NCI-H446 (cell line): ENCODE results near the gene F11R.
"Not testable (repeated sequence)": the region's sequence is repeated elsewhere in the genome, so short reads cannot be mapped to it uniquely, and the experiment has no call there.

Experiments used
- DNase-seq, 2 experiments: peaks; one replicate each; lab custom pipeline; 2025; lab: John Stamatoyannopoulos, UW

The F11R gene

GRCh38 chr1:160971618-160972056 lies 49.3 kb downstream of the F11R start:
- DNase-seq = no peak

GRCh38 chr1:160963521-160963920 lies 57.4 kb downstream of the F11R start:
- DNase-seq = no peak

GRCh38 chr1:160961419-160961818 lies 59.5 kb downstream of the F11R start:
- no peak for DNase-seq

GRCh38 chr1:160956966-160957365 lies 64.0 kb downstream of the F11R start:
- DNase-seq = no peak

GRCh38 chr1:160954158-160955104 lies 66.5 kb downstream of the F11R start, which contains the start of gene ITLN2:
Gene ITLN2 (minus strand): TSS chr1:160954809. CDS start chr1:160954741, 68 bp downstream.
- peak in 1 of 2 experiments; percentile 10 for DNase-seq

GRCh38 chr1:160953030-160953429 lies 67.9 kb downstream of the F11R start:
- no peak for DNase-seq

- DNase-seq = no peak
Observed at GRCh38 chr1:160952129-160952510, 68.8 kb downstream of the F11R start.

GRCh38 chr1:160951443-160952128 lies 69.4 kb downstream of the F11R start:
- peak; percentile 17 to 50 for DNase-seq

- no peak for DNase-seq
Observed at GRCh38 chr1:160950657-160951056, 70.3 kb downstream of the F11R start.

- no peak for DNase-seq
Observed at GRCh38 chr1:160949881-160950280, 71.1 kb downstream of the F11R start.

GRCh38 chr1:160949216-160949880 lies 71.6 kb downstream of the F11R start:
- DNase-seq = not testable (repeated sequence)

- not testable (repeated sequence) for DNase-seq
Observed at GRCh38 chr1:160947174-160947759, 73.7 kb downstream of the F11R start.

GRCh38 chr1:160945881-160946280 lies 75.1 kb downstream of the F11R start:
- not testable (repeated sequence) for DNase-seq
